KMS-11 (cell line): ENCODE measurements around the gene BLOC1S3.

Experiments
- H2AFZ ChIP-seq: fragments of 200-600 bp; sonication (generic); 2 replicates; pipeline ENCODE4 v1.6.1; 2016; ENCODE audit warnings: antibody characterized with exemption, mixed run types, low read depth
- H3K27ac ChIP-seq: fragments of 200-600 bp; sonication (generic); 2 replicates; pipeline ENCODE4 v1.6.1; 2016; ENCODE audit warnings: mild to moderate bottlenecking, mixed run types
- H3K27me3 ChIP-seq: fragments of 200-600 bp; sonication (generic); 2 replicates; pipeline ENCODE4 v1.6.1; 2017; ENCODE audit warnings: mild to moderate bottlenecking, low read depth, mixed run types, moderate library complexity; ENCODE audit not compliant: insufficient read depth
- H3K36me3 ChIP-seq: fragments of 200-600 bp; sonication (generic); 2 replicates; pipeline ENCODE4 v1.6.1; 2017; ENCODE audit warnings: mild to moderate bottlenecking, mixed run types; ENCODE audit not compliant: insufficient read depth
- H3K4me1 ChIP-seq: fragments of 200-600 bp; sonication (generic); 2 replicates; pipeline ENCODE4 v1.6.1; 2016; ENCODE audit warnings: mild to moderate bottlenecking, low read depth, mixed run types; ENCODE audit not compliant: poor library complexity, severe bottlenecking
- H3K4me2 ChIP-seq: fragments of 200-600 bp; sonication (generic); 2 replicates; pipeline ENCODE4 v1.7.0; 2016; ENCODE audit warnings: mild to moderate bottlenecking, mixed run types
- H3K4me3 ChIP-seq: fragments of 200-600 bp; sonication (generic); IDR thresholded peaks from 2 replicates; pipeline ENCODE4 v1.6.1; 2017; ENCODE audit warnings: low read depth, low read length, mixed read lengths; ENCODE audit not compliant: insufficient read depth
- H3K79me2 ChIP-seq: fragments of 200-600 bp; sonication (generic); 2 replicates; pipeline ENCODE4 v1.6.1; 2016; ENCODE audit warnings: low read depth, mixed run types; ENCODE audit not compliant: insufficient read depth
- H3K9ac ChIP-seq: fragments of 200-600 bp; sonication (generic); 2 replicates; pipeline ENCODE4 v1.6.1; 2016; ENCODE audit warnings: mild to moderate bottlenecking, mixed run types
- H4K20me1 ChIP-seq: fragments of 200-600 bp; sonication (generic); 2 replicates; pipeline ENCODE4 v1.6.1; 2016; ENCODE audit warnings: mild to moderate bottlenecking, mixed run types; ENCODE audit not compliant: insufficient read depth
- CTCF ChIP-seq: fragments of 200-600 bp; sonication (generic); conservative IDR thresholded peaks from 2 replicates; pipeline ENCODE4 v1.6.1; 2017; ENCODE audit warnings: low read depth, mild to moderate bottlenecking, antibody characterized with exemption, low read length, moderate library complexity, mixed read lengths

BLOC1S3 gene

GRCh38 chr19:45144431-45145269 is 33.9 kb upstream of the BLOC1S3 start:
- H2AFZ ChIP-seq, result no peak overlapping the region
- H3K27me3 ChIP-seq, result no peaks in the 10 kb centered on the region
- H3K4me1 ChIP-seq, result peaks cover 13% of the 10 kb centered on the region
- H3K4me2 ChIP-seq, result no peak overlapping the region
- TF ChIP-seq CTCF, result no peak
- no peaks in the 10 kb centered on the region for H4K20me1 ChIP-seq
- peaks cover 9% of the 10 kb centered on the region; the same call in 1 of the 2 replicates for H3K79me2 ChIP-seq
- no peak overlapping the region for H3K27ac ChIP-seq
- H3K9ac ChIP-seq, result no peak overlapping the region
- H3K36me3 ChIP-seq, result no peaks in the 10 kb centered on the region
- no peak overlapping the region for H3K4me3 ChIP-seq

- Histone ChIP-seq H3K9ac (no peak overlapping the region), H3K4me2 (no peak overlapping the region), H2AFZ (no peak overlapping the region), H3K79me2 (0 out of 2 replicates have a peak, but pooled peaks cover 4% of the 10 kb centered on the region), H3K36me3 (no peaks in the 10 kb centered on the region), H3K27me3 (no peaks in the 10 kb centered on the region), H4K20me1 (no peaks in the 10 kb centered on the region), H3K4me1 (peaks cover 4% of the 10 kb centered on the region), H3K27ac (no peak overlapping the region), H3K4me3 (no peak overlapping the region)
- TF ChIP-seq CTCF, result no peak
Measured at GRCh38 chr19:45145270-45146189, 33.1 kb upstream of the BLOC1S3 start.

GRCh38 chr19:45146251-45146650 is 32.3 kb upstream of the BLOC1S3 start:
- Histone ChIP-seq H2AFZ (no peak overlapping the region), H3K27ac (no peak overlapping the region), H3K4me2 (no peak overlapping the region), H3K27me3 (no peaks in the 10 kb centered on the region), H3K36me3 (no peaks in the 10 kb centered on the region), H3K9ac (no peak overlapping the region), H3K4me3 (no peak overlapping the region), H3K4me1 (no peaks in the 10 kb centered on the region), H3K79me2 (no peaks in the 10 kb centered on the region), H4K20me1 (no peaks in the 10 kb centered on the region)
- TF ChIP-seq CTCF, result no peak

GRCh38 chr19:45146741-45147205 is 31.8 kb upstream of the BLOC1S3 start:
- H3K4me2 ChIP-seq, result no peak overlapping the region
- no peak overlapping the region for H3K4me3 ChIP-seq
- no peak overlapping the region for H3K9ac ChIP-seq
- H2AFZ ChIP-seq, result no peak overlapping the region
- no peaks in the 10 kb centered on the region for H4K20me1 ChIP-seq
- H3K27me3 ChIP-seq, result no peaks in the 10 kb centered on the region
- no peak for TF ChIP-seq CTCF
- H3K36me3 ChIP-seq, result no peaks in the 10 kb centered on the region
- no peaks in the 10 kb centered on the region for H3K79me2 ChIP-seq
- H3K4me1 ChIP-seq, result no peaks in the 10 kb centered on the region
- no peak overlapping the region for H3K27ac ChIP-seq
